Measurements from ENCODE around the gene ITGA7. TPM values are rescaled to one million over a fixed set of nuclear protein-coding genes. Genes with fewer than 3 reads are reported as not detected.

Gene ITGA7
- total RNA-seq, 1 donor from 2014 or later: 25.1 TPM

DNA sequence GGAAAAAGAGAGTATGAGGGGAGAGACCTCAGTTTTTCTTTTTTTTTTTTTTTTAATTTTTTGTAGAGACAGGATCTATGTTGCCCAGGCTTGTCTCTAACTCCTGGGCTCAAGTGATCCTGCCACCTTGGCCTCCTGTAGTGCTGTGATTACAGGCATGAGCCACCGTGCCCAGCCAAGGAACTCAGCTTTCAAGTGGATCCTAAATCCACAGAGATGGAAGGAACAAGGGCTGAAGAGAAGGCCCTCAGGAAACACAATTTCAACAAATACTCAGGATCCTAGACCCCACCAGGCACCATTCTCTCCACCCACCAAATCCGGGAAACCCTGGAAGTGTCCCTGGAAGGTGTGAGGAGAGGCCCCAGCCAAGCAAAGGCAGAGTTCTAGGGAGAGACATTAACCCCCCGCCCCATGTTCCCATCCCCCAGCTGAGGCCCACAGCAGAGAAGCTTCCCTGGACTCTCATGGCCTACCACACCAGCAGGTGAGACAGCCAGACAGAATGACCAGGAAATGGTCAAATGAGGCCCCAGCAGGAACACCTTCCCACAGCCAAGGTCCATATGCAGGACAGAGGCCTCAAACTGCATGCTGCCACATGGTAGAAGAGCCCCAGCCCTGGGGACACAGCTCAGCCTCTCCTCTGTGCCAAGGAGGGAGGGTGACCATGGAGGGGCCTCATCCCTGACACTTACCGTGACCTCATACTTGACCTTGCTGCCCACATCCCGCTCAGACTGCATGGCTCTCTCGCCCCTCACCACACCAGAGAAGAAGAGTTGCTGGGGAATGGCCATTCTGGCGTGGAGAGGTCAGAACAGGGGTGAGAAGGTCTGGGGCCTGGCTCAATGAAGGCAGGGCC, 14.1 kb downstream of the ITGA7 start:
- Mint-ChIP-seq H3K4me1 (ENCODE audit: low read depth) (no peaks in the 10 kb centered on the region), H3K4me3 (ENCODE audit: low read depth) (no peak overlapping the region), H3K27me3 (peaks cover 14% of the 10 kb centered on the region), H3K9me3 (ENCODE audit: low read depth) (no peaks in the 10 kb centered on the region), H3K27ac (no peak overlapping the region), H3K36me3 (ENCODE audit: insufficient read depth) (no peaks in the 10 kb centered on the region)
- DNase-seq (ENCODE audit: low spot score, unreplicated experiment): no peak
- TF ChIP-seq, protein P1, sequence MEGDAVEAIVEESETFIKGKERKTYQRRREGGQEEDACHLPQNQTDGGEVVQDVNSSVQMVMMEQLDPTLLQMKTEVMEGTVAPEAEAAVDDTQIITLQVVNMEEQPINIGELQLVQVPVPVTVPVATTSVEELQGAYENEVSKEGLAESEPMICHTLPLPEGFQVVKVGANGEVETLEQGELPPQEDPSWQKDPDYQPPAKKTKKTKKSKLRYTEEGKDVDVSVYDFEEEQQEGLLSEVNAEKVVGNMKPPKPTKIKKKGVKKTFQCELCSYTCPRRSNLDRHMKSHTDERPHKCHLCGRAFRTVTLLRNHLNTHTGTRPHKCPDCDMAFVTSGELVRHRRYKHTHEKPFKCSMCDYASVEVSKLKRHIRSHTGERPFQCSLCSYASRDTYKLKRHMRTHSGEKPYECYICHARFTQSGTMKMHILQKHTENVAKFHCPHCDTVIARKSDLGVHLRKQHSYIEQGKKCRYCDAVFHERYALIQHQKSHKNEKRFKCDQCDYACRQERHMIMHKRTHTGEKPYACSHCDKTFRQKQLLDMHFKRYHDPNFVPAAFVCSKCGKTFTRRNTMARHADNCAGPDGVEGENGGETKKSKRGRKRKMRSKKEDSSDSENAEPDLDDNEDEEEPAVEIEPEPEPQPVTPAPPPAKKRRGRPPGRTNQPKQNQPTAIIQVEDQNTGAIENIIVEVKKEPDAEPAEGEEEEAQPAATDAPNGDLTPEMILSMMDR (IDR thresholded peaks at IDR 0.05; ENCODE audit: unreplicated experiment): no peak

DNA sequence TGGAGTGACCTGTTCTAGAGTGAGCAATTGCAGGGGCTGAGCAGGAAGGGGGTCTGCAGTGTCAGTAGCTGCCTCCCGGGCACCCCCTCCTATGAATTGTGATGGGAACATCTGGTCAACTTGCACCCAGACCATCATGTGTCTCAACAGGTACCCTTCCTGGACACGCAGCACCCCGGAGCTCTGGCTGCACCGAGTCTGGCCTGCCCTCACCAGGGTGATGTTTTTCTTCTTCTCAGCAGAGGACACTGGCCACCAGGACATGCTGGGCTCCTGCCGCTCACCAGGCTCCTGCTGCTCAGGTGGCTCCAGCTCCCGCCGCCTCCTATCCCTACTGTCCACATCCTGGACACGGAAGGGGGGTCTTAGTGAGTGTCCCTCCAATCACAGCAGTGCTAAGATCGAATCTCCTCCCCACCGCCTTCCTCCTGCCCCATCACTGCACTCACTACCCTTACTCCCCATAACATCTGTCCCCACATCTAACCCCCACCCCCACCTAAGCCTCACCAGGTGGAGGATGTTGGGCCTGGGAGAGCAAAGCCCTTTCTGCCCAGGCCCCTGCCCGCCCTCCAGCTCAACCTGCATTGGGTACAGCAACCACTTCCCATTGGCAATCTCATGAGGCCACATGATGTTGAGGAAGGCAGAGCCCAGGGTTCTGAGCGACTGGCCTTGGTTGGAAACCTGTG, 14.9 kb downstream of the ITGA7 start:
- TF ChIP-seq, protein P1 (IDR thresholded peaks at IDR 0.05; ENCODE audit: unreplicated experiment): no peak
- no peak for DNase-seq (ENCODE audit: low spot score, unreplicated experiment)
- no peaks in the 10 kb centered on the region for H3K4me1 Mint-ChIP-seq (ENCODE audit: low read depth)
- no peaks in the 10 kb centered on the region for H3K36me3 Mint-ChIP-seq (ENCODE audit: insufficient read depth)
- no peak overlapping the region for H3K27ac Mint-ChIP-seq
- H3K9me3 Mint-ChIP-seq (ENCODE audit: low read depth): no peaks in the 10 kb centered on the region
- H3K27me3 Mint-ChIP-seq: peaks cover 10% of the 10 kb centered on the region
- no peak overlapping the region for H3K4me3 Mint-ChIP-seq (ENCODE audit: low read depth)

DNA sequence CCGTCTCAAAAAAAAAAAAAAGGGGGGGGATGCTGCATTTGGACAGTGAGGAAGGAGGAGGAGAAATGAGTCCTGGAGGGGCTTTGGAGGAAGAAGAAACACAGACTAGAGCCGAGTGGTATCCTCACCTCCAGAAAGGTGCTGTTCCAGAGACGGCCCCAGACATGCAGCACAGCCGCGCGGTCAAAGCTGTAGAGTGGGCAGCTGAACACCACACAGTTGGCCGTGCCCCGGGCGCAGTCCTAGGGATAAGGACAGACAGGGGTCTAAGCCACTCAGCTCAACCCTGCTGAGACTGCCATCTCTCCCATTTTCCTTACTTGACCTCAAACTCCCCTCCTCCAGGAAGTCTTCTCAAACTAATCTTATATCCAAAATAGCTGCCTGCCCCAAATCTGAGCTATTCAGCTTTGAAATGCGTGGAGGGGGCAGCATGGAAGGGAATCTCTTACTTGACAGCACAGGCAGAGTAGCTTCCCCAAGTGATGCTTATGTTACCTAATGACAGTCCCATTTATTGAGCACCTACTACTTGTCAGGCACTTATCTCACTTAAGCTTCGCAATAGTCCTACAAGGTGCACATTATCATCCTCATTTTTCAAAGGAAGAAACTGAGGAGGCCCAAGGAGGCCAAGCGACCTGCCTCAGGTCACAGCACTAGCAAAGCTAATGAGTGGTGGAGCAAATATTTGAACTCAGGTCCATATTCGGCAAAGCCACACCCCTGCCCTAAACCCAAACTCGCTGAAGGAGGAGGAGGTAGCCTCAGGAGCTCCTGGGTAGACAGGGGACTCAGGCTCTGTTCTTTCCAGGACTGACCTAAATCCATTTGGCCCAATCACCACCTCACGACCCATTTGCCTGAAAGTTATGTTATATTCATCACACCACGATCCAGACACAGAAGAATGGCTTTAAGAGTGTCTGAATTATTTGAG, 18.7 kb downstream of the ITGA7 start:
- Mint-ChIP-seq H3K36me3 (ENCODE audit: insufficient read depth) (peaks cover 2% of the 10 kb centered on the region), H3K27ac (no peak overlapping the region), H3K4me3 (ENCODE audit: low read depth) (no peak overlapping the region), H3K9me3 (ENCODE audit: low read depth) (no peaks in the 10 kb centered on the region), H3K4me1 (ENCODE audit: low read depth) (no peaks in the 10 kb centered on the region), H3K27me3 (peaks cover 7% of the 10 kb centered on the region)
- TF ChIP-seq, protein P1 (IDR thresholded peaks at IDR 0.05; ENCODE audit: unreplicated experiment): no peak
- no peak for DNase-seq (ENCODE audit: low spot score, unreplicated experiment)

DNA sequence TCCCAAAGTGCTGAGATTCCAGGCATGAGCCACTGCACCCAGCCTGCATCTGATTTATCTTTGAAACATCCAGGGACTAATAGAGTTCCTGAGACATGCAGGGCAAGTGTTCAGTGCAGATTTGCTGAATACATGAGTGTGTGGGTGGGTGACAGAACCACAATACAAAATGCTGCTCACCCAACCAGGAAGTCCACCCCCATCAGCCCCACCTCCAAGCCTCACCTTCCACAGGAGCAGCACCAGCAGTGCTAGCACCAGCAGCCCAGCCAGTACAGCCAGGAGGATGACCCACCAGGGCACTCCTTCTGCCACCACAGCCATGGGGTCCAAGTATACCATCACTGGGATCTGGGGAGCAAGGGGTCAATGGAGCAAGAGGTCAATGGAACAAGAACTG, 20.0 kb downstream of the ITGA7 start:
- TF ChIP-seq, protein P1 (IDR thresholded peaks at IDR 0.05; ENCODE audit: unreplicated experiment): no peak

More for the DNA sequence above, 20.0 kb downstream of the ITGA7 start:
- Mint-ChIP-seq H3K27me3 (peaks cover 16% of the 10 kb centered on the region), H3K36me3 (ENCODE audit: insufficient read depth) (peaks cover 2% of the 10 kb centered on the region), H3K4me1 (ENCODE audit: low read depth) (no peaks in the 10 kb centered on the region), H3K27ac (no peak overlapping the region), H3K9me3 (ENCODE audit: low read depth) (no peaks in the 10 kb centered on the region), H3K4me3 (ENCODE audit: low read depth) (no peak overlapping the region)
- DNase-seq (ENCODE audit: low spot score, unreplicated experiment): no peak

Data from progenitor cell of endocrine pancreas (in vitro differentiated cells).